Fibroblast of mammary gland (primary cell): ENCODE measurements around the gene GSE1.

ENCODE experiments used
- DNase-seq: peaks from one replicate; pipeline ENCODE4 v3.0.0-alpha.2; 2010; ENCODE audit warnings: low read depth
- H3K4me3 ChIP-seq: 2 replicates; pipeline ENCODE4 v1.5.1; 2011; ENCODE audit warnings: low read depth, mild to moderate bottlenecking, low read length, moderate library complexity; ENCODE audit not compliant: control insufficient read depth
- CTCF ChIP-seq: conservative IDR thresholded peaks from 2 replicates; pipeline ENCODE4 v1.5.1; 2011; ENCODE audit warnings: low read depth, low read length, inconsistent platforms; ENCODE audit not compliant: control insufficient read depth, insufficient read depth

The GSE1 gene

GRCh38 chr16:85708338-85708737, 95.2 kb downstream of the GSE1 start:
- H3K4me3 ChIP-seq: no peak overlapping the region
- DNase-seq: no peak
- no peak for TF ChIP-seq CTCF

GRCh38 chr16:85709766-85710585, 96.9 kb downstream of the GSE1 start:
- DNase-seq: no peak
- no peak overlapping the region for H3K4me3 ChIP-seq
- no peak for TF ChIP-seq CTCF

- no peak overlapping the region for H3K4me3 ChIP-seq
- no peak for DNase-seq
- no peak for TF ChIP-seq CTCF
These were observed 97.6 kb downstream of the GSE1 start for GRCh38 chr16:85710732-85711131.

- no peak for TF ChIP-seq CTCF
- DNase-seq: no peak
- H3K4me3 ChIP-seq: no peak overlapping the region
These were observed 99.0 kb downstream of the GSE1 start for GRCh38 chr16:85711982-85712587.

GRCh38 chr16:85712801-85713200, 99.7 kb downstream of the GSE1 start:
- H3K4me3 ChIP-seq: no peak overlapping the region
- no peak for TF ChIP-seq CTCF
- no peak for DNase-seq

GRCh38 chr16:85715169-85716021, 102.3 kb downstream of the GSE1 start:
- DNase-seq: no peak
- TF ChIP-seq CTCF: no peak
- H3K4me3 ChIP-seq: no peak overlapping the region
